Astrocyte of the spinal cord (primary cell): ENCODE results near the gene CD101.
A peak's percentile ranks its signal among the peaks of the same experiment; 100 is the strongest.

Source experiments
- DNase-seq: peaks from one replicate; pipeline ENCODE4 v3.0.0; 2011; ENCODE audit warnings: low read depth, low spot score
- H3K4me3 ChIP-seq: 2 replicates; pipeline ENCODE4 v1.5.1; 2011; ENCODE audit warnings: low read depth, mild to moderate bottlenecking, low read length, moderate library complexity
- in situ Hi-C: cut with HindIII; loops from 2 replicates; pipeline ENCODE4 v1.10.0; 2017; ENCODE audit warnings: low sequenced_read_pairs
- TF ChIP-seq, protein P1 (sequence below): IDR thresholded peaks from 2 replicates; pipeline ENCODE4 v1.5.1; 2012; ENCODE audit warnings: low read depth, mild to moderate bottlenecking, low read length, inconsistent platforms

Gene CD101

DNA sequence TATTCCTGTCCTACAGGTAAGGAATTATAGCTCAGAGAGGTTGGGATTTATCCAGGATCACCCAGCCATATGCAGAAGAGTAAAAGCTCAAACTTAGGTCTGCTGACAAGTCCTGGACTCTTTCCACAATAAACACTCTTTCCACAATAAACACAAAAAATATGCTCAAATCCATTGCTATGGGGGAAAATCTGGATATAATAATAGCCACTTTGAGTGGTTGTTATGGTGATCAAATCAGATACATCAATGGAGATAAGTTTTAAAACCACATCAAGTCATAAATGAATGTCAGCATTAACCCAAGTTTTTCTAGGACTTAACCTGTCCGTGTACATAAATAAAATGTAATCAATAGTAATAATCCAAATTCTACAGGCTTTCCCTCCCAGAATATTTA, 36.2 kb downstream of the CD101 start:
- no peak for DNase-seq
- TF ChIP-seq, protein P1, sequence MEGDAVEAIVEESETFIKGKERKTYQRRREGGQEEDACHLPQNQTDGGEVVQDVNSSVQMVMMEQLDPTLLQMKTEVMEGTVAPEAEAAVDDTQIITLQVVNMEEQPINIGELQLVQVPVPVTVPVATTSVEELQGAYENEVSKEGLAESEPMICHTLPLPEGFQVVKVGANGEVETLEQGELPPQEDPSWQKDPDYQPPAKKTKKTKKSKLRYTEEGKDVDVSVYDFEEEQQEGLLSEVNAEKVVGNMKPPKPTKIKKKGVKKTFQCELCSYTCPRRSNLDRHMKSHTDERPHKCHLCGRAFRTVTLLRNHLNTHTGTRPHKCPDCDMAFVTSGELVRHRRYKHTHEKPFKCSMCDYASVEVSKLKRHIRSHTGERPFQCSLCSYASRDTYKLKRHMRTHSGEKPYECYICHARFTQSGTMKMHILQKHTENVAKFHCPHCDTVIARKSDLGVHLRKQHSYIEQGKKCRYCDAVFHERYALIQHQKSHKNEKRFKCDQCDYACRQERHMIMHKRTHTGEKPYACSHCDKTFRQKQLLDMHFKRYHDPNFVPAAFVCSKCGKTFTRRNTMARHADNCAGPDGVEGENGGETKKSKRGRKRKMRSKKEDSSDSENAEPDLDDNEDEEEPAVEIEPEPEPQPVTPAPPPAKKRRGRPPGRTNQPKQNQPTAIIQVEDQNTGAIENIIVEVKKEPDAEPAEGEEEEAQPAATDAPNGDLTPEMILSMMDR, result no peak
- no peak overlapping the region for H3K4me3 ChIP-seq
- in situ Hi-C loops, result no loop called here

DNA sequence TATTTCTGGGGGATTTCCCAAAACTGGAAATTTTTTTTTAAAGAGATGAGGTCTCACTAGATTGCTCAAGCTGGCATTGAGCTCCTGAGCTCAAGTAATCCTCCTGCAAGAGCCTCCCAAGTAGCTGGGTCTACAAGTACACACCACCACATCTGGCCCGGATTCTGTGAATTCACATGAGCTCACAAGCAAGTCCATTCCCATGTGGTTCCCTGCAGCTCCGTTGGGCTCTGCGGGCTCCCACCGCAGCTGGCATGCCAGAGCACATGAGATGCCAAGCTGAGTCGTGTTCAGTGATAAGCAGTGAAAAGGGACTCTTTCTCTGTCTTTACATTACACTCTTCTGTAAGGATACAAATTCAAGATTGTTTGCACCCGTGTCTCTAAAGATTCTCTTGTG, 36.7 kb downstream of the CD101 start:
- no peak for DNase-seq
- in situ Hi-C loops, result no loop called here
- no peak overlapping the region for H3K4me3 ChIP-seq
- TF ChIP-seq, protein P1, result no peak

- in situ Hi-C loops, result no loop called here
- no peak for DNase-seq
- TF ChIP-seq, protein P1, result no peak
- H3K4me3 ChIP-seq, result no peak overlapping the region
These were observed 42.7 kb downstream of the CD101 start for GRCh38 chr1:117044217-117044616.

DNA sequence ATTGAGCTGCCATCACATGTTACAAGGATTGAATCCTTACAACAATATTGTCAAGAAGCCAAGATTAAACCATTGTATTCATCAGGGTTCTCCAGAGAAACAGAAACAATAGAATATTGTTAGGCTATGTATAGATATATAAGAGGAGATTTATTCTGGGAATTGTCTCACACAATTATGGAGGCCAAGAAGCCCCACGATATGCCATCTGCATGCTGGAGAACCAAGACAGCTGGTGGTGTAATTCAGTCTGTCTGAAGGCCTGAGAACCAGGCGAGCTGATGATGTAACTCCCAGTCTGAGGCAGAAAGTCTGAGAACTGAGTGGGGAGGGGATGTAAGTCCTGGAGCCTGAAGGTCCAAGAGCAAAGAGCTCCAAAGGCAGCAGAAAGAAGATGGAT, 44.1 kb downstream of the CD101 start:
- in situ Hi-C loops, result no loop called here
- DNase-seq, result peak; percentile 8
- no peak overlapping the region for H3K4me3 ChIP-seq
- TF ChIP-seq, protein P1, result no peak

DNA sequence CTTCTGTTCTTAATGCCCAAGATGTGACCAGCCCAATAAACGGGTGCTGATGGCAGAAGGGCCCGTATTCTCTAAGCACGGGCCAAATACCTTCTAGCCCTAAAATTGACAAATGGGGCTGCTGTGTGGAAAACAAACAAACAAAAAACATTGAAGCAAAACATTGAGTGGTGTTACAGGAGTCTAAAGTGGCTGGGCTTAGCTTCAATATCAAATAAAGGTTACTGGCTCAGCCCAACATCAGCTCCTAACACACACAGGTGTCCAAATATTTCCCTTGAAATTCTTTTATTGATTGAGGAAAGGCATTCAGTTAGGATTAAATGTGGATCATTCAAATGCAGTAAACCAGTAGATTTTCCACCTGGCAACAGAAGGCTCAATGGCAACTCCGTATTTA, 45.2 kb downstream of the CD101 start:
- H3K4me3 ChIP-seq, result no peak overlapping the region
- TF ChIP-seq, protein P1, result no peak
- in situ Hi-C loops, result no loop called here
- no peak for DNase-seq

GRCh38 chr1:117047271-117047670, 45.7 kb downstream of the CD101 start:
- no peak overlapping the region for H3K4me3 ChIP-seq
- DNase-seq, result no peak
- in situ Hi-C loops, result no loop called here
- TF ChIP-seq, protein P1, result no peak

DNA sequence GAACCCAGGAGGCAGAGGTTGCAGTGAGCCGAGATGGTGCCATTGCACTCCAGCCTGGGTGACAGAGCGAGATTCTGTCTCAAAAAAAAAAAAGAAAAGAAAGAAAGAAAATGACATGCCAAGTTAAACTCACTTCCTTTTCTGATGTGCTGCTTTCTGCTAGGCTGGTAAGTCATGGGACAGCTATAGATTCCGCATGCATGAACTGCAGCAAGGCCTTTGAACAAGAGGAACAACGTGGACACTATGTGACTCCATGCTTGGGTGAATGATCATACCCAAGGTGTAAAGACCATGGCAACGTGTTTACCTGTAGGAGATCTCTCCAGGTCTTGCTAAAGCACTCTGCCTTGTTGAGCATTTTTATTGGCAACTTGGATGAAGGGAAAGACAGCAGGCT, 48.3 kb downstream of the CD101 start:
- H3K4me3 ChIP-seq, result no peak overlapping the region
- in situ Hi-C loops, result no loop called here
- DNase-seq, result no peak
- TF ChIP-seq, protein P1, result no peak
